Right cardiac atrium (tissue), 5 donors: ENCODE results near the gene DCAKD. TPM values are rescaled to one million over a fixed set of nuclear protein-coding genes. Genes with fewer than 3 reads are reported as not detected.
"Not testable (repeated sequence)": the region's sequence is repeated elsewhere in the genome, so short reads cannot be mapped to it uniquely, and the experiment has no call there.

Experiments used
- ATAC-seq, 2 donors: fragments of 200-7000 bp; cut with Tn5 transposase; one replicate each; pipeline versions ENCODE4 v1.8.0 to v1.9.1; 2020; ENCODE audit warnings: moderate library complexity in 2 of 2, mild to moderate bottlenecking in 1 of 2
- DNase-seq, 3 donors: peaks; one replicate each; pipeline ENCODE4 v3.0.0-alpha.2; 2020
- H3K27ac ChIP-seq: one replicate; pipeline ENCODE4 v1.5.1; 2013; ENCODE audit warnings: mild to moderate bottlenecking, low read length, control low read depth, moderate library complexity
- H3K27me3 ChIP-seq: one replicate; pipeline ENCODE4 v1.6.1; 2013; ENCODE audit not compliant: control insufficient read depth, insufficient read depth
- H3K4me1 ChIP-seq: one replicate; pipeline ENCODE4 v1.6.1; 2013; ENCODE audit warnings: low read length; ENCODE audit not compliant: control insufficient read depth, insufficient read depth
- H3K4me3 ChIP-seq: one replicate; pipeline ENCODE4 v1.5.1; 2013; ENCODE audit warnings: low read length, control low read depth
- H3K9me3 ChIP-seq: one replicate; pipeline ENCODE4 v1.6.1; 2013; ENCODE audit warnings: low read length; ENCODE audit not compliant: control insufficient read depth
- WGBS: extraction: QIAGEN DNeasy Blood & Tissue Kit; methylation state at CpG from one replicate; pipeline ENCODE4 v1.1.7; 2013; 5-methylcytosine and 5-hydroxymethylcytosine counted together
- intact Hi-C, 4 donors: fragments of 100-400 bp; cut with DNase I; formaldehyde crosslinking; loops; one replicate each; pipeline versions ENCODE4 v1.11.0 to v1.14.0; 2022 to 2023
- polyA plus RNA-seq: library from polyadenylated mRNA; stranded (reverse); fragments of 200-250 nt; gene quantifications from one replicate; pipeline ENCODE4 v1.2.3, GENCODE V29; 2013
- total RNA-seq, 4 donors: library from RNA; stranded (reverse); fragmentation: NEBNext Ultra II Directional; extraction: Animal tissue kit (Norgen Biotek cat#: 25700); gene quantifications; one replicate each; pipeline ENCODE4 v1.2.1, GENCODE V29; 2021
- donor health status: healthy with polysubstance abuse.
- donor health status: DM: no; HTN: yes; CAD: no.
- donor health status: DM: no; HTN: no; CAD: no.
- donor health status: DM: no; HTN: yes; CAD: no; lungs with severe emphysema.
- donor health status: DM: yes; HTN: yes; CAD: no.

DCAKD gene
- total and polyA plus RNA-seq, 5 donors, result 23.6 to 40.2 (median 36.7) TPM

- Histone ChIP-seq H3K27me3 (no peaks in the 10 kb centered on the region), H3K4me3 (no peak overlapping the region), H3K9me3 (no peaks in the 10 kb centered on the region), H3K4me1 (peaks cover 2% of the 10 kb centered on the region), H3K27ac (no peak overlapping the region)
- WGBS, result 73% methylated on average over 2 of the region's 2 CpGs
- DNase-seq (no peak), ATAC-seq (no peak)
- intact Hi-C loops, result no loop called here
Measured at GRCh38 chr17:45067637-45068036, 16.2 kb upstream of the DCAKD start.

- no peak overlapping the region for H3K4me3 ChIP-seq
- ATAC-seq (no peak), DNase-seq (no peak)
- intact Hi-C loops, result no loop called here
- no peaks in the 10 kb centered on the region for H3K27me3 ChIP-seq
- WGBS, result 14% methylated on average over 1 of the region's 1 CpG
- H3K27ac ChIP-seq, result no peak overlapping the region
- H3K9me3 ChIP-seq, result no peaks in the 10 kb centered on the region
- H3K4me1 ChIP-seq, result peaks cover 2% of the 10 kb centered on the region
Measured at GRCh38 chr17:45063198-45063597, 11.8 kb upstream of the DCAKD start.

- H3K9me3 ChIP-seq, result no peaks in the 10 kb centered on the region
- ATAC-seq (no peak), DNase-seq (no peak)
- intact Hi-C loops, result no loop called here
- WGBS, result 12% methylated on average over 15 of the region's 15 CpGs
- peak overlapping the region; percentile 91 for H3K4me3 ChIP-seq
- H3K27me3 ChIP-seq, result no peaks in the 10 kb centered on the region
- H3K27ac ChIP-seq, result peak overlapping the region; percentile 43
- peaks cover under 1% of the 10 kb centered on the region for H3K4me1 ChIP-seq
Measured at GRCh38 chr17:45061606-45062205, 10.3 kb upstream of the DCAKD start.

GRCh38 chr17:45060797-45061605, 9.6 kb upstream of the DCAKD start, which contains the start of gene NMT1:
Gene NMT1 (plus strand): TSS chr17:45061317. CDS start chr17:45061330, 13 bp downstream.
- peak; percentile 98 to 99 (median 98) for DNase-seq
- H3K27ac ChIP-seq, result peak within 1 kb of the TSS; percentile 99
- peak; percentile 98 for ATAC-seq
- no peaks in the 10 kb centered on the region for H3K4me1 ChIP-seq
- intact Hi-C loops, result no loop called here
- H3K4me3 ChIP-seq, result peak within 1 kb of the TSS; percentile 97
- WGBS, result under 1% methylated on average over 50 of the region's 50 CpGs
- no peaks in the 10 kb centered on the region for H3K9me3 ChIP-seq
- no peaks in the 10 kb centered on the region for H3K27me3 ChIP-seq

GRCh38 chr17:45060382-45060796, 9.0 kb upstream of the DCAKD start:
- Histone ChIP-seq H3K27ac (peak overlapping the region; percentile 96), H3K4me1 (no peaks in the 10 kb centered on the region), H3K9me3 (no peaks in the 10 kb centered on the region), H3K4me3 (peak overlapping the region; percentile 97), H3K27me3 (no peaks in the 10 kb centered on the region)
- DNase-seq (no peak), ATAC-seq (peak in 1 of 2 donors; percentile 18)
- intact Hi-C loops, result no loop called here
- WGBS, result 10% methylated on average over 15 of the region's 15 CpGs

- peak; percentile 64 to 85 (median 69) for DNase-seq
- 11% methylated on average over 34 of the region's 36 CpGs for whole genome bisulfite sequencing
- no peaks in the 10 kb centered on the region for H3K9me3 ChIP-seq
- H3K4me3 ChIP-seq, result peak overlapping the region; percentile 86
- peak overlapping the region; percentile 93 for H3K27ac ChIP-seq
- no peaks in the 10 kb centered on the region for H3K4me1 ChIP-seq
- intact Hi-C loops, result no loop called here
- peak in 1 of 2 donors; percentile 58 for ATAC-seq
- no peaks in the 10 kb centered on the region for H3K27me3 ChIP-seq
Measured at GRCh38 chr17:45052052-45052772, 780 bp upstream of the DCAKD start.

- H3K27me3 ChIP-seq, H3K9me3 ChIP-seq, H3K4me1 ChIP-seq, ATAC-seq, intact Hi-C loops, H3K27ac ChIP-seq, DNase-seq: not testable (repeated sequence)
- WGBS, result no CpG with 5 or more reads among the region's 54 CpGs
- peak overlapping the region; percentile 86 for H3K4me3 ChIP-seq
Measured at GRCh38 chr17:45051720-45052051, 254 bp upstream of the DCAKD start.

GRCh38 chr17:45050481-45051059, 862 bp downstream of the DCAKD start:
- 4% methylated on average over 14 of the region's 14 CpGs for WGBS
- Histone ChIP-seq H3K27me3 (no peaks in the 10 kb centered on the region), H3K9me3 (no peaks in the 10 kb centered on the region), H3K27ac (peak overlapping the region; percentile 99), H3K4me3 (peak overlapping the region; percentile 84), H3K4me1 (no peaks in the 10 kb centered on the region)
- intact Hi-C loops, result no loop called here
- DNase-seq (no peak), ATAC-seq (peak in 1 of 2 donors; percentile 28)

GRCh38 chr17:45048795-45049563, 2.5 kb downstream of the DCAKD start:
- no peaks in the 10 kb centered on the region for H3K9me3 ChIP-seq
- WGBS, result 95% methylated on average over 8 of the region's 8 CpGs
- ATAC-seq, result no peak
- no peaks in the 10 kb centered on the region for H3K4me1 ChIP-seq
- no peak overlapping the region for H3K4me3 ChIP-seq
- no peak for DNase-seq
- intact Hi-C loops, result loop anchor here in 1 of 4 donors (10.0 kb wide), 1 partner anchor 46 kb away; no protein-coding TSS in a partner anchor
- H3K27ac ChIP-seq, result no peak overlapping the region
- no peaks in the 10 kb centered on the region for H3K27me3 ChIP-seq

- no peak overlapping the region for H3K27ac ChIP-seq
- H3K4me3 ChIP-seq, result no peak overlapping the region
- 93% methylated on average over 9 of the region's 9 CpGs for WGBS
- DNase-seq, result no peak
- H3K9me3 ChIP-seq, result no peaks in the 10 kb centered on the region
- H3K4me1 ChIP-seq, result peaks cover 5% of the 10 kb centered on the region
- H3K27me3 ChIP-seq, result no peaks in the 10 kb centered on the region
- intact Hi-C loops, result loop anchor here in 1 of 4 donors (10.0 kb wide), 1 partner anchor 48 kb away; no protein-coding TSS in a partner anchor
- no peak for ATAC-seq
Measured at GRCh38 chr17:45046537-45047125, 4.8 kb downstream of the DCAKD start.
